HG03025 (cell line): ENCODE data around the gene CTDNEP1.
A peak's percentile ranks its signal among the peaks of the same experiment; 100 is the strongest.
"Not testable (repeated sequence)": the region's sequence is repeated elsewhere in the genome, so short reads cannot be mapped to it uniquely, and the experiment has no call there.

Source experiments
- ATAC-seq: cut with Tn5 transposase; IDR thresholded peaks from one replicate; pipeline ENCODE4 v1.9.1; 2021; ENCODE audit warnings: mild to moderate bottlenecking, moderate library complexity; ENCODE audit not compliant: unreplicated experiment, low FRiP score

The CTDNEP1 gene

GRCh38 chr17:7249214-7249613, 2.3 kb downstream of the CTDNEP1 start:
- ATAC-seq, result no peak

GRCh38 chr17:7248796-7249195, 2.7 kb downstream of the CTDNEP1 start:
- ATAC-seq, result no peak

- no peak for ATAC-seq
Observed at GRCh38 chr17:7246779-7247178, 4.8 kb downstream of the CTDNEP1 start.

GRCh38 chr17:7243838-7244237, 7.7 kb downstream of the CTDNEP1 start:
- not testable (repeated sequence) for ATAC-seq

GRCh38 chr17:7243453-7243729, 8.1 kb downstream of the CTDNEP1 start:
- ATAC-seq, result no peak

- peak; percentile 40 for ATAC-seq
Observed at GRCh38 chr17:7242717-7243452, 8.6 kb downstream of the CTDNEP1 start.

- ATAC-seq, result peak; percentile 27
Observed at GRCh38 chr17:7241783-7242716, 9.5 kb downstream of the CTDNEP1 start, which contains the start of gene GABARAP. TSS of gene GABARAP (minus strand) at chr17:7242449. CDS start at chr17:7242330, 119 bp downstream.

- no peak for ATAC-seq
Observed at GRCh38 chr17:7241090-7241733, 10.3 kb downstream of the CTDNEP1 start.

GRCh38 chr17:7240375-7240774, 11.2 kb downstream of the CTDNEP1 start:
- ATAC-seq, result no peak

- ATAC-seq, result peak; percentile 50
Observed at GRCh38 chr17:7239091-7240027, 12.2 kb downstream of the CTDNEP1 start, which contains the start of gene PHF23. TSS of gene PHF23 (minus strand) at chr17:7239457. CDS start at chr17:7239279, 178 bp downstream.

GRCh38 chr17:7238420-7239090, 13.0 kb downstream of the CTDNEP1 start:
- ATAC-seq, result no peak

GRCh38 chr17:7237761-7238419, 13.6 kb downstream of the CTDNEP1 start:
- no peak for ATAC-seq

GRCh38 chr17:7237266-7237760, 14.2 kb downstream of the CTDNEP1 start:
- ATAC-seq, result no peak

GRCh38 chr17:7236808-7237207, 14.7 kb downstream of the CTDNEP1 start:
- ATAC-seq, result no peak

- ATAC-seq, result no peak
Observed at GRCh38 chr17:7235693-7236665, 15.6 kb downstream of the CTDNEP1 start.

GRCh38 chr17:7234083-7234951, 17.2 kb downstream of the CTDNEP1 start, which contains the start of gene DVL2:
TSS of gene DVL2 (minus strand) at chr17:7234517. CDS start at chr17:7234262, 255 bp downstream.
- peak; percentile 42 for ATAC-seq

- no peak for ATAC-seq
Observed at GRCh38 chr17:7233701-7234082, 17.8 kb downstream of the CTDNEP1 start.
